Smooth muscle cell (in vitro differentiated cells): ENCODE results near the gene SELENOO. TPM values are rescaled to one million over a fixed set of nuclear protein-coding genes. Genes with fewer than 3 reads are reported as not detected.

ENCODE experiments used
- DNase-seq: peaks from one replicate; lab custom pipeline; 2025; ENCODE audit not compliant: unreplicated experiment; lab: John Stamatoyannopoulos, UW
- H2AFZ ChIP-seq: fragments of 200-600 bp; sonication (generic); 2 replicates; pipeline ENCODE4 v1.6.0; 2016; ENCODE audit warnings: antibody characterized with exemption, low read depth, mild to moderate bottlenecking
- H3F3A ChIP-seq: fragments of 200-600 bp; sonication (generic); 2 replicates; pipeline ENCODE4 v1.6.0; 2017; ENCODE audit warnings: antibody characterized with exemption, low read depth
- H3K27ac ChIP-seq: fragments of 200-600 bp; sonication (generic); 2 replicates; pipeline ENCODE4 v1.5.1; 2016; ENCODE audit warnings: low read depth, mild to moderate bottlenecking
- H3K27me3 ChIP-seq: fragments of 200-600 bp; sonication (generic); 2 replicates; pipeline ENCODE4 v1.6.1; 2016; ENCODE audit warnings: low read depth, mild to moderate bottlenecking
- H3K36me3 ChIP-seq: fragments of 200-600 bp; sonication (generic); 2 replicates; pipeline ENCODE4 v1.5.1; 2016; ENCODE audit warnings: low read depth
- H3K4me1 ChIP-seq: fragments of 200-600 bp; sonication (generic); 2 replicates; pipeline ENCODE4 v1.5.1; 2016; ENCODE audit warnings: low read depth
- H3K4me2 ChIP-seq: fragments of 200-600 bp; sonication (generic); 2 replicates; pipeline ENCODE4 v1.6.0; 2016; ENCODE audit warnings: mild to moderate bottlenecking
- H3K4me3 ChIP-seq: fragments of 200-600 bp; sonication (generic); 2 replicates; pipeline ENCODE4 v1.5.1; 2016; ENCODE audit warnings: mild to moderate bottlenecking
- H3K79me2 ChIP-seq: fragments of 200-600 bp; sonication (generic); 2 replicates; pipeline ENCODE4 v1.6.0; 2016; ENCODE audit warnings: low read depth, mild to moderate bottlenecking
- H3K9ac ChIP-seq: fragments of 200-600 bp; sonication (generic); 2 replicates; pipeline ENCODE4 v1.6.0; 2016; ENCODE audit warnings: low read depth
- H3K9me3 ChIP-seq: fragments of 200-600 bp; sonication (generic); replicated peaks from 2 replicates; pipeline ENCODE4 v1.5.1; 2016; ENCODE audit warnings: low read depth
- H4K20me1 ChIP-seq: fragments of 200-600 bp; sonication (generic); 2 replicates; pipeline ENCODE4 v1.6.0; 2016; ENCODE audit warnings: low read depth
- CTCF ChIP-seq: fragments of 200-600 bp; sonication (generic); IDR thresholded peaks from 2 replicates; pipeline ENCODE4 v1.5.1; 2017; ENCODE audit warnings: borderline replicate concordance, mild to moderate bottlenecking, antibody characterized with exemption; ENCODE audit not compliant: insufficient read depth, poor library complexity, severe bottlenecking
- WGBS: methylation state at CpG from one replicate; pipeline ENCODE4 v1.1.7; 2016; ENCODE audit warnings: low lambda C conversion rate; 5-methylcytosine and 5-hydroxymethylcytosine counted together
- polyA plus RNA-seq: library from polyadenylated mRNA; unstranded; fragments of >200 nt; fragmentation: Nextera tagmentation; extraction: Ambion mirVana; gene quantifications from 2 replicates; pipeline ENCODE4 v1.2.1, GENCODE V29; 2016
- total RNA-seq: library from RNA; depleted of rRNA; stranded (reverse); fragments of >200 nt; gene quantifications from 2 replicates; pipeline ENCODE4 v1.2.3, GENCODE V29; 2014

Gene SELENOO
- total and polyA plus RNA-seq, 2 experiments from 2014 or later: 9.0 to 21.3 TPM

GRCh38 chr22:50199251-50199721 is 1.5 kb upstream of the SELENOO start:
- peak overlapping the region; percentile 93 for H3K4me3 ChIP-seq
- peaks cover 39% of the 10 kb centered on the region for H4K20me1 ChIP-seq
- 93% methylated on average over 18 of the region's 18 CpGs for WGBS
- peaks cover 30% of the 10 kb centered on the region for H3K79me2 ChIP-seq
- H3F3A ChIP-seq: no peaks in the 10 kb centered on the region
- no peaks in the 10 kb centered on the region for H3K36me3 ChIP-seq
- DNase-seq: no peak
- no peak for TF ChIP-seq CTCF
- H3K9me3 ChIP-seq: no peaks in the 10 kb centered on the region
- no peak overlapping the region for H2AFZ ChIP-seq
- no peak overlapping the region for H3K9ac ChIP-seq
- peak overlapping the region; percentile 93 for H3K4me2 ChIP-seq
- no peak overlapping the region for H3K27ac ChIP-seq
- peaks cover 18% of the 10 kb centered on the region for H3K4me1 ChIP-seq
- H3K27me3 ChIP-seq: no peaks in the 10 kb centered on the region

- H3K79me2 ChIP-seq: peaks cover 31% of the 10 kb centered on the region
- H3K9me3 ChIP-seq: no peaks in the 10 kb centered on the region
- H3K27me3 ChIP-seq: no peaks in the 10 kb centered on the region
- H3K9ac ChIP-seq: peak overlapping the region; percentile 71
- H3K4me2 ChIP-seq: peak overlapping the region; percentile 93
- TF ChIP-seq CTCF: no peak
- H3K27ac ChIP-seq: no peak overlapping the region
- H3F3A ChIP-seq: peaks cover 3% of the 10 kb centered on the region
- H3K36me3 ChIP-seq: no peaks in the 10 kb centered on the region
- DNase-seq: no peak
- H3K4me3 ChIP-seq: peak overlapping the region; percentile 93
- peaks cover 46% of the 10 kb centered on the region for H4K20me1 ChIP-seq
- WGBS: 15% methylated on average over 22 of the region's 34 CpGs
- H2AFZ ChIP-seq: peak overlapping the region; percentile 66
- H3K4me1 ChIP-seq: peaks cover 18% of the 10 kb centered on the region
Observed at GRCh38 chr22:50199829-50200460, 866 bp upstream of the SELENOO start.

- Histone ChIP-seq H3F3A (peaks cover 4% of the 10 kb centered on the region), H3K9ac (peak overlapping the region; percentile 32), H3K4me3 (peak overlapping the region; percentile 93), H3K9me3 (no peaks in the 10 kb centered on the region), H3K4me1 (peaks cover 18% of the 10 kb centered on the region), H3K27me3 (no peaks in the 10 kb centered on the region), H3K79me2 (peaks cover 31% of the 10 kb centered on the region), H3K36me3 (no peaks in the 10 kb centered on the region), H2AFZ (no peak overlapping the region), H3K27ac (no peak overlapping the region), H3K4me2 (peak overlapping the region; percentile 99), H4K20me1 (peaks cover 61% of the 10 kb centered on the region)
- TF ChIP-seq CTCF: no peak
- 6% methylated on average over 89 of the region's 115 CpGs for WGBS
- no peak for DNase-seq
Observed at GRCh38 chr22:50201191-50202129, 649 bp downstream of the SELENOO start.
